SH-SY5Y (cell line): ENCODE measurements around the gene HADHA.
A peak's percentile ranks its signal among the peaks of the same experiment; 100 is the strongest.

Source experiments
- GATA2 ChIP-seq: IDR thresholded peaks from 2 replicates; pipeline ENCODE4 v1.6.1; 2011; ENCODE audit warnings: mild to moderate bottlenecking, low read depth, low read length
- GATA3 ChIP-seq: IDR thresholded peaks from 2 replicates; pipeline ENCODE4 v1.6.1; 2011; ENCODE audit warnings: low read depth, mild to moderate bottlenecking, low read length, moderate library complexity

HADHA gene

DNA sequence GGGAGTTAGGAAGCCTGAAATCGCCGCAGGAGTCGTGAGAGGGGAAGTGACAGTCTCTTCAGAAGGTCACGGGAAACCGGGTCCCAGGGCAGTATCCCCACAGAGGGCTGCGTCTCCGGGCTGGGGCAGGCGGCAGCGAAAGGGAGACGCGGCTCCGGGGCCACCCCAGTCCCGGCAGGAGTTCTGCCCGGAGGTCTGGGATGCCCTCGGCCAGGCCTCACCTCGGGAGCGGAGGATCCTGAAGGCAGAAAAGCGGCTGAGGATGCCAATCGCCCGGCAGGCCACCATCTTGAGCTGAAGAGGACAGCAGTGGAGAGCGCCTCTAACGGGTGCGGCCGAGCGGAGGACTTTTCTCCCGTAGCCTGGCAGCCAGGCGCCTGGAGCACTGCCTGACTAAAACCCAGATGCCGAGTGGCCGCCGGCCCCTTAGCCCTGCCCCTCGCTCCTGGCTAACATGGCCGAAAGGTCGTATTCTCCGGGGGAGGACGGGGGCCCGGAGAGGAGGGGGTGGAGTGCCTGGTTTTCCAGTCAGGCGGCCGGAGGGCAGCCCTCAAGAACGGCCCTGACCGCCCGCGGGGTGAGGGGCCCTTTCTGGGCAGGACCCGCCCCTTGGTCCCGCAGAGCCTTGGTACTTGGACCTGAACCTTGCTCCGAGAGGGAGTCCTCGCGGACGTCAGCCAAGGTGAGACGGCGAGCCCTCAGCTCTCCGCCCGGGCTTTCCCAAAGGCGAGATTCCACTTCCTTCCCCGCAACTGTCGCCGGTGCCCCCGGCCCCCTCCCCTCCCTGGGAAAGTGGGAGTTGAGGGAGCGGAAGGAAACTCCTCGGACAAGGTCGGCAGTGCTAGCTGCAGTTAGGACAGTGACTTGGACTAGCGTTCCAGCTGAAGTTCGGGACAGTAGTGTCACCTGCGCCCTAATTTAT is at the start of gene HADHA, which contains the start of gene HADHB:
Gene HADHA (minus strand): TSS at position 324 of the 922 bp plus-strand sequence. CDS start 36 bp downstream, at position 288.
Gene HADHB (plus strand): TSS at position 631 of the 922 bp plus-strand sequence. CDS start 9,316 bp downstream, outside the sequence.
- no peak for TF ChIP-seq GATA3

DNA sequence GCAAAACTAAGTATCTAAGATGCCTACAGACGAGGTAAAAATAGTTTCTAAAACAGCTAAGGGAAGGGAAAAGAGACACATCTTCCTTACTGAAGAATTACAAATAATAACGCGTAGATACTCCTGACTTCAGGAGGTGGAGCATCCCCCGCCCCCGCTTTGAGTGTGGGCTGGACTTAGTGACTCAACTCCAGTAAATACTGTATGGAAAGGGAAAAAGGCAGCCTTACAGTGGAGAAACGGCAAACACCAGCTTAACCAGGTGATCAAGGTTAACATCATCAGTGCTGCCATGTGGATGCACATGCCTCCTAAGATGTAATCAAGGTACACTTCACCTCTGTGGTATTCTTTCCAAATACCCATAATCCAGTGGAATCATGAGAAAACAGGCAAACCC is 48.2 kb upstream of the HADHA start:
- TF ChIP-seq GATA3 (no peak), GATA2 (no peak)

DNA sequence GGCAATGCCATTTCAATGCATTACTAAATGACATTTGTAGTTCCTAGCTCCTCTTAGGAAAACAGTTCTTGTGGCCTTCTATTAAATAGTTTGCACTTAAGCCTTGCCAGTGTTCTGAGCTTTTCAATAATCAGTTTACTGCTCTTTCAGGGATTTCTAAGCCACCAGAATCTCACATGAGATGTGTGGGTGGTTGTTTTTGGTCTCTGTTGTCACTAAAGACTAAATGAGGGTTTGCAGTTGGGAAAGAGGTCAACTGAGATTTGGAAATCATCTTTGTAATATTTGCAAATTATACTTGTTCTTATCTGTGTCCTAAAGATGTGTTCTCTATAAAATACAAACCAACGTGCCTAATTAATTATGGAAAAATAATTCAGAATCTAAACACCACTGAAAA is 45.6 kb upstream of the HADHA start:
- TF ChIP-seq GATA2 (no peak), GATA3 (no peak)

DNA sequence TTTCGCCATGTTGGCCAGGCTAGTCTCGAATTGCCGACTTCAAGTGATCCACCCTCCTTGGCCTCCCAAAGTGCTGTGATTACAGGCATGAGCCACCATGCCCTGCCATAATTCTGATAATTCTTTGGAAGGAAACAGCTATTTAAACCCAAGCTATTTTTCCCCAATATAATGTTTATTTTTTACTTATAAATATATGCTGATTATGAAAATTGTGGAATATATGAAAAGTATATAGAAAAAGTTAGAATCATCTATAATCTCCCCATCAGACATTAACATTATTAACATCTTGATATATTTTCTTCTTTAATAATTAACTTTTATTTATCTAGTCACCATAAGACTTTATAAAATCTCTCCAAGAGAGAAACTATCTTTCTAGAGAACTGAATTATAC is 41.5 kb upstream of the HADHA start:
- TF ChIP-seq GATA3: no peak
- TF ChIP-seq GATA2: no peak

DNA sequence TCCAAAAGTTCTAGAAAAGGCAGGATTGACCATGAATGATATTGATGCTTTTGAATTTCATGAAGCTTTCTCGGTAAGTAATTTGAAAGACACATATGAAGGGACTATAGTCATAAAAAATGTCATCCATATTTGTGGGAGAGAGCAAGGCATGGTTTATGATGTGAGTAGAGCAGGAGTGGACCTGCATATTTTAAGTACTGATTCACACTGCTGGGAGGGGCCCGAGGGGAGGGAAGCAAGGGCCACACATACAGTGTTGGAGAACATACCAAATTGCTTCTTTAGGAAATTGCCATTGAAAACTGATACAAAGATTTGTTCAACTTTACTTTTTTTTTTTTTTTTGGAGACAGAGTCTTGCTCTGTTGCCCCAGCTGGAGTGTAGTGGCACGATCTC is 39.7 kb upstream of the HADHA start:
- TF ChIP-seq GATA2: no peak
- TF ChIP-seq GATA3: no peak

DNA sequence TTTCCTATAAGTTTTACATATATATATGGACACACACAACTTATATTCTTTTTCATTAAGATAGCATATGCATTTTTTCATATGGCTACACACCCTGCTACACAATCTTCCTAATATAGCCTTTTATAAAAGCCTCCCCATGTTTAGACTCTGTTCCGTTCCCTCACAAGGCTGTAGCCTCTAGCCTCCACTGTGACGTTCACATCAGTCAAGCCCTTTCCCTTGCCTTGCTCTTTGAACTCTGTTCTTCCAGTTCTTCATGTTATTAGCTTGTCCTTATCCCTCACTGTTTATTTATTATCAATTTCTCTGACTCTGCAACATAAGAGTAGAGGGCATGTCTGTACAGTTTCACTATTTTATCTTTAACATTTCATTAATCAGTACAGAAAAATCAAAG is 39.2 kb upstream of the HADHA start:
- TF ChIP-seq GATA2 (no peak), GATA3 (no peak)

DNA sequence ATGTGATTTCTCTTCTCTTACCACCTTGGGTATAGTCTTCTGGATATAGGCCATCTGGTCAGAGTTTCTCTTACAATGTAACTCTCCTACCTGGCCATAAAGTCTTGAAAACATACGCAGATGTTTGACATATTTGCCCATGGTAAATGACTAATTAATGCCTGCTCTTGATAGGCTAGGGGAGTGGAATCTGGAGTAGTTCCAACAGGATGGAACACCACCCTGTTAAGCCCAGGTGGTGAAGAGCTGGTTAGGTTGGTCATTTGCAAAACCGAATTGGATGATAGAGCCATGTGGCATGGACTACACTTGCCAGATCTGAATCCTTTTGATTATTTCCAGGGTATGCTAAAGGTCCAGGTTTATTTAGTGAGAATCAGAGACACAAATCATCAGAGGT is 36.8 kb upstream of the HADHA start:
- TF ChIP-seq GATA3 (no peak), GATA2 (no peak)

DNA sequence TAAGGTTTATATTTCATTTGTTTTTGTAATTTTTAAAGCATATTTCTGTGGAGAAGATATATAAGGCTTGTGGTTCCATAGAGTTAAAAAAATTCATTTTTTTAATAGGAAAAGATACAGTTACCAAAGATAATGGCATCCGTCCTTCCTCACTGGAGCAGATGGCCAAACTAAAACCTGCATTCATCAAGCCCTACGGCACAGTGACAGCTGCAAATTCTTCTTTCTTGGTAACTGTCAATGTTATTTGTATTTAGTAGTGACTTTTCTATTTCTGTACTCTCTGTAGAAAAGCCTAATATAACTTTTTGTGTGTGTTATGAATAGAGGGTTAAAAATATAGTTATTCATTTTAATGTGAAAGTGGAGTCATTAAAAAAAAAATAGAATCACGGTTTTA is 35.5 kb upstream of the HADHA start:
- no peak for TF ChIP-seq GATA3
- TF ChIP-seq GATA2: no peak

DNA sequence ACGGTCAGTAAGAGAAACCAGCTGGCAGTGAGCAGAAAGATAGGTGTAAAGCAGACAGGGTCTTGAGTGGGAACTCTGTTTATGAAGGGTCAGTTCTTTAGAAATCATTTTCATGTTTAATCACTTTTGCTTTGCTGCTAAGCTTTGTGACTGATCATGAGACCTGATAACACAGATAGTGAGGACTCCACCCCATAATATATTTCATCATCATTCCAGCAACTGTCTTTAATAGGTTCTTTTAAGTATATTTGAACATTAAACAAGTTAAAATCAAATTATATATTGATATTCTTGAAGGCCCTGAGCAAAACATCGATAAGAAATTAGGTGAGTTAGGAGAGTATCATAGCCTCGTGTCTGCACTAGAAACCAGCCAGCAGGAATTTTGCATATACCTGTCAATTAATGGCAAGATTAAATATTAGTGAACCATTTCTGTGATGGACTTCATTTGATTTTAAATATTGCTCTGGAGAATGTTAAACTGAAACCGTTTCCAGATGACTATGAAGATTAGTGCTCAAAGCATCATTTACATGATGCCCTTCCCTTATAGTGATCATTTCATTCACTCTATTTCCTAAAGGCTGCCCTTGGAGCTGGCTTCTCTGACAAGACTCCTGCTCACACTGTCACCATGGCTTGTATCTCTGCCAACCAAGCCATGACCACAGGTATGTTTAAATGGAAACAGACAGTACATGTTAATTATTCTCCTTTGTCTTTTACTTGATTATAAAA is 32.2 kb upstream of the HADHA start:
- TF ChIP-seq GATA3 (peak; percentile 56), GATA2 (no peak; the same call in 1 of the 2 replicates)

DNA sequence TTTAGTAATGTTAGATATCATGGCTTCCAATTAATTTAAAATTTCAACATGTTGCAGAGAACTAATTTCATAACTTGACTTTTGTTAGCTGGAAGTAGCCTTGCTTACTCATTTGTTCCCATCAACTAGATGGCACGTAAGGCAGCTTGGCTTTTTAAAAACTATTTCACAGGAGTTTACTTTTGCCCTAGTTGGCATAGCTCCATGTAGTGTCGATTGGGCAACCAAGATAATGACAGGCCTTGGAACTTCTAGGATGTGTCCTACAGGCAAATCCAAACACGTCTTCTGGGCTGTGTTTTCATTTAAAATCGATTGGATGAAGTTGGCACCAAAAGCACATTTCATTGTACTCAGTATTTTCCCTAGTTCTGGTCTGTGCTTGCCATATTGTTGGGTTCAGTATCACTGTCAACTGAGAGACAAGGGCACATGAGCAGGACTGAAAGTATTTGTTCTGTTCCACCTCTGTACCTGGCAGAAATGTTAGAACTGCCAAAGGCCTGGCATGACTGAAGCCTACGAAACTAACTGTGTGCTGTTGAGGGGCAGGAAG is 29.7 kb upstream of the HADHA start:
- TF ChIP-seq GATA3 (no peak), GATA2 (no peak)

DNA sequence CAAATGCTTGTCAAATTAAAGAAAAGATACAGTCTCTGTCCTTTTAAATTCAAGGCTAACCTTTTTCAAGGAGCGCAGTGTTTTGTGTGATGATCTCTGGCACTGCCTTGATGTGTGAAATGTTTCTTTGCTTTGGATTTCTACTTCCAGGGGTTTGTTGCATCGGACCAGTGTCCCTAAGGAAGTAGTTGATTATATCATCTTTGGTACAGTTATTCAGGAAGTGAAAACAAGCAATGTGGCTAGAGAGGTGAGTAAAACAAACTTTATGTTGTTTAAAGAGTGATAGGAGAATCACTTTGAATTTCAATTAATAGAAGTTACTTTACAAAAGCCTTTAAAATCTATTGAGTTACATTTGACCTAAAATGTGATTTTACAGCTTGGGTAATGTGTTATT is 29.1 kb upstream of the HADHA start:
- TF ChIP-seq GATA3: no peak
- no peak for TF ChIP-seq GATA2

DNA sequence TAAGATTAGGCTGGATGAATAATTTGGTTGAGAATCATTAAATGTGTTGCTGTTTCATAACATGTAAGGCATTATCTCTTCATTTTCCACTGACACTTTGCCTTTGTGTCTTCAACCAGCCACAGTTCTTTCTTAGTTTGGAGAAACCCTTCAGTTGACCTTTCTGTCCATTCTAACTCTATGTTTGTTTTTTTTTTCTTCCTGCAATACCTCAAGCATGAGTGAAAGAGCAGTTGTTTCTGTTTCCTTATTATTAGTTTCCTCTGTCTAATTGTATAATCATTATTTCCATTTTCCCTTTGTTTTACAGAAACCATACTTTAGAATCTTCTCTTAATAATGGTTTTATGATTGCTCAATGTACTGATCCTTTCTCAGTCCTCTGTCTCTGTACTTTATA is 25.9 kb upstream of the HADHA start:
- TF ChIP-seq GATA2: no peak
- no peak for TF ChIP-seq GATA3

DNA sequence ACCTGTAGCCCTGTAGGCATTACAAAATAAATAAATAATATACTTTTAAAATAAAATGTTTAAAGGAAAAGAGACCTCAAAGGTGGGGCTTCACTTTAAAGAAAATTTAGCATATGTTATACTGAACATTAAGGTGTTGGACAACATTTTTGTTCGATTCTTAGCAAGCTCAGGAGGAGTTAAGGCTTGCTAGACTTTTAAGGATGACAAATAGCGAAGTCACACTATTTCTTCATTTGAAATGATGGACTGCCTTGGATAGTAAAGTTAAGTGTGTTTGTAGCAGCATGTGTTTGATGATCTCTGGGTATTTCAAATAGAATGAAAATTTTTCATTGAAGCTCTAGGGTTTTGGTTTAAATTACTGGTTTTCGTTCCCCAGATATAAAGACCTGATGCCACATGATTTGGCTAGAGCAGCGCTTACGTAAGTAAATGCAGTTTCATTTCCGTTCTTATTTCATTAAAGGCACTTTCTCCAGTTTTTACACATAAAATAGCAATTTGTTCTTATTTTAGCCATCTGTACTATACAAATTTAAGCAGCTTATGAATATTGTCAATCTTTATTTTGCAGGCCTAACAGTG is 25.2 kb upstream of the HADHA start:
- TF ChIP-seq GATA3 (no peak), GATA2 (no peak)

DNA sequence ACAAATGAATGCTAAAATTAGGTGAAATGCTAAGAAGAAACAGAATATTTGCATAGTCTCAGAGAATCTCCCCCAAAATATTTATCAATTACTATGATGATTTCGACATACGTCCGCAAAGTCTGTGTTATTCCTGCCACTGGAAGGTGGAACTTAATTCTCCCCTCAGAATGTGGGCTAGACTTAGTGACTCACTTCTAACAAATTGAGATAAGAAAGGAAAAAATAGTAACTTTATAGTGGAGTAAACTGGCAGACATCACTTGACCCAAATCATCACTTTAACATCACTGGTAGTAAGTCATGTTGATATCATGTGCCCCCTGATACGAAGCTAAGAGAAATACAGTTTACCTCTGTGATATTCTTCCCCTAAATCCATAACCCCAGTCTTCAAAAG is 23.8 kb upstream of the HADHA start:
- TF ChIP-seq GATA2 (no peak), GATA3 (no peak)
